GM13977 (cell line): ENCODE results near the gene RALGPS2.

ENCODE experiments used
- DNase-seq: peaks from one replicate; pipeline ENCODE4 v3.0.0; 2012; ENCODE audit warnings: low spot score
- CTCF ChIP-seq: IDR thresholded peaks from 2 replicates; pipeline ENCODE4 v1.5.1; 2012; ENCODE audit warnings: mild to moderate bottlenecking, control low read depth; ENCODE audit not compliant: insufficient read depth; ENCODE audit errors: extremely low read depth, missing control alignments
- in situ Hi-C: fragments of 300-500 bp; cut with MboI; formaldehyde crosslinking; loops from one replicate; pipeline ENCODE4 v1.12.0; 2022; ENCODE audit warnings: low sequenced_read_pairs, low pct_unique_long_range_greater_than_20kb, mixed read lengths, inconsistent platforms; ENCODE audit not compliant: unreplicated experiment

RALGPS2 gene

GRCh38 chr1:178684542-178685000, 40.5 kb upstream of the RALGPS2 start:
- in situ Hi-C loops = no loop called here
- peak; percentile 30 for DNase-seq
- TF ChIP-seq CTCF = no peak

- no peak for TF ChIP-seq CTCF
- in situ Hi-C loops = no loop called here
- no peak for DNase-seq
Measured at GRCh38 chr1:178686407-178686806, 38.6 kb upstream of the RALGPS2 start.

- DNase-seq = no peak
- TF ChIP-seq CTCF = no peak
- in situ Hi-C loops = no loop called here
Measured at GRCh38 chr1:178688244-178688643, 36.8 kb upstream of the RALGPS2 start.

GRCh38 chr1:178689769-178690168, 35.3 kb upstream of the RALGPS2 start:
- no peak for TF ChIP-seq CTCF
- DNase-seq = no peak
- in situ Hi-C loops = no loop called here

GRCh38 chr1:178690496-178690895, 34.5 kb upstream of the RALGPS2 start:
- no peak for TF ChIP-seq CTCF
- in situ Hi-C loops = no loop called here
- no peak for DNase-seq

GRCh38 chr1:178692564-178693327, 32.3 kb upstream of the RALGPS2 start:
- no peak for DNase-seq
- no peak for TF ChIP-seq CTCF
- in situ Hi-C loops = no loop called here

- TF ChIP-seq CTCF = no peak
- in situ Hi-C loops = no loop called here
- DNase-seq = no peak
Measured at GRCh38 chr1:178693366-178693765, 31.7 kb upstream of the RALGPS2 start.
